B cell (primary cell): ENCODE data around the gene USP34. TPM values are rescaled to one million over a fixed set of nuclear protein-coding genes. Genes with fewer than 3 reads are reported as not detected.

Experiments
- ATAC-seq: fragments of 200-7000 bp; cut with Tn5 transposase; one replicate; pipeline ENCODE4 v1.10.0; 2021; ENCODE audit warnings: low read depth, mild to moderate bottlenecking, moderate number of reproducible peaks, moderate library complexity
- CTCF ChIA-PET: fragments of 350-600 bp; sonication (Branson Sonifier 250); formaldehyde crosslinking; loops from one replicate; lab custom pipeline; 2021; ENCODE audit warnings: antibody characterized with exemption, inconsistent platforms; lab: Charles Lee
- POLR2A ChIA-PET: fragments of 350-600 bp; sonication (Branson Sonifier 250); formaldehyde crosslinking; loops from one replicate; lab custom pipeline; 2021; ENCODE audit warnings: antibody characterized with exemption; lab: Charles Lee
- DNase-seq: peaks from one replicate; pipeline ENCODE4 v3.0.0; 2013
- H2AFZ ChIP-seq: 2 replicates; pipeline ENCODE4 v1.6.1; 2012; ENCODE audit warnings: mild to moderate bottlenecking, low read depth, low read length; ENCODE audit not compliant: insufficient read depth, poor library complexity, severe bottlenecking
- H3K27ac ChIP-seq, 2 donors: 1 replicate in 1 of 2; 2 replicates in 1 of 2; pipeline ENCODE4 v1.5.1; 2012 to 2013; ENCODE audit warnings: low read length in 2 of 2, mild to moderate bottlenecking in 2 of 2, moderate library complexity in 1 of 2
- H3K27me3 ChIP-seq, 4 experiments: fragments of 200-600 bp in 1 of 4; sonication (generic) in 1 of 4; replicated peaks in 1 of 4; 1 replicate in 2 of 4; 2 replicates in 2 of 4; pipeline versions ENCODE4 v1.6.1 to v1.7.0; 2013 to 2016; ENCODE audit warnings: low read length in 3 of 4, mild to moderate bottlenecking in 2 of 4, mixed read lengths in 1 of 4, moderate library complexity in 1 of 4; ENCODE audit not compliant: insufficient read depth in 4 of 4, control insufficient read depth in 3 of 4; ENCODE audit errors: control extremely low read depth in 1 of 4
- H3K36me3 ChIP-seq, 2 experiments: replicated peaks in 1 of 2; 1 replicate in 1 of 2; 2 replicates in 1 of 2; pipeline versions ENCODE4 v1.6.1 to v1.7.1; 2013; ENCODE audit warnings: low read length in 1 of 2; ENCODE audit not compliant: insufficient read depth in 2 of 2, control insufficient read depth in 1 of 2; ENCODE audit errors: control extremely low read depth in 1 of 2, extremely low read depth in 1 of 2
- H3K4me1 ChIP-seq, 2 donors: fragments of 200-600 bp in 1 of 2; sonication (generic) in 1 of 2; 1 replicate in 1 of 2; 2 replicates in 1 of 2; pipeline versions ENCODE4 v1.5.1 to v1.6.1; 2013 to 2017; ENCODE audit warnings: low read length in 2 of 2; ENCODE audit not compliant: control insufficient read depth in 2 of 2, insufficient read depth in 2 of 2
- H3K4me2 ChIP-seq: replicated peaks from 2 replicates; pipeline ENCODE3; 2012; ENCODE audit warnings: mild to moderate bottlenecking, low read depth, low read length; ENCODE audit not compliant: poor library complexity, severe bottlenecking
- H3K4me3 ChIP-seq, 5 experiments: fragments of 200-600 bp in 1 of 5; sonication (generic) in 1 of 5; 1 replicate in 3 of 5; 2 replicates in 2 of 5; pipeline versions ENCODE4 v1.5.1 to v1.7.0; 2011 to 2016; ENCODE audit warnings: low read length in 4 of 5, mild to moderate bottlenecking in 4 of 5, low read depth in 2 of 5, control low read depth in 1 of 5, moderate library complexity in 1 of 5; ENCODE audit not compliant: insufficient read depth in 1 of 5; ENCODE audit errors: control extremely low read depth in 1 of 5, extremely low read depth in 1 of 5
- H3K79me2 ChIP-seq: fragments of 200-600 bp; sonication (generic); one replicate; pipeline ENCODE4 v1.6.0; 2016; ENCODE audit warnings: low read length; ENCODE audit not compliant: control insufficient read depth, insufficient read depth
- H3K9ac ChIP-seq: fragments of 200-600 bp; sonication (generic); 2 replicates; pipeline ENCODE4 v1.6.1; 2017; ENCODE audit warnings: mild to moderate bottlenecking, low read length, moderate library complexity
- H3K9me3 ChIP-seq, 3 donors: one replicate each; pipeline versions ENCODE4 v1.6.1 to v1.7.1; 2013; ENCODE audit warnings: low read length in 2 of 3; ENCODE audit not compliant: control insufficient read depth in 2 of 3, insufficient read depth in 1 of 3; ENCODE audit errors: control extremely low read depth in 1 of 3
- H4K20me1 ChIP-seq: 2 replicates; pipeline ENCODE4 v1.6.0; 2012; ENCODE audit warnings: mild to moderate bottlenecking, low read length; ENCODE audit not compliant: insufficient read depth, control insufficient read depth, poor library complexity, severe bottlenecking
- H3K27ac Mint-ChIP-seq: one replicate; pipeline ENCODE4 v1.8.0; 2021; ENCODE audit warnings: mixed read lengths
- H3K27me3 Mint-ChIP-seq: one replicate; pipeline ENCODE4 v1.8.0; 2021; ENCODE audit warnings: mixed read lengths
- H3K4me1 Mint-ChIP-seq: one replicate; pipeline ENCODE4 v1.8.0; 2021; ENCODE audit warnings: mixed read lengths
- H3K4me3 Mint-ChIP-seq: one replicate; pipeline ENCODE4 v1.8.0; 2021; ENCODE audit warnings: mixed read lengths
- H3K9me3 Mint-ChIP-seq: one replicate; pipeline ENCODE4 v1.8.0; 2022; ENCODE audit warnings: mixed read lengths; ENCODE audit not compliant: insufficient read depth
- CTCF ChIP-seq: fragments of 200-600 bp; IDR thresholded peaks from one replicate; pipeline ENCODE4 v1.8.0; 2022; ENCODE audit warnings: antibody characterized with exemption, mild to moderate bottlenecking
- EZH2 ChIP-seq: IDR thresholded peaks from 2 replicates; pipeline ENCODE4 v1.6.1; 2012; ENCODE audit warnings: borderline replicate concordance, low read depth, mild to moderate bottlenecking, moderate library complexity, low read length; ENCODE audit not compliant: insufficient read depth, poor library complexity, severe bottlenecking
- WGBS: methylation state at CpG from one replicate; pipeline ENCODE4 v1.1.5; 2013; ENCODE audit warnings: missing lambda C conversion rate; ENCODE audit not compliant: insufficient coverage; 5-methylcytosine and 5-hydroxymethylcytosine counted together
- intact Hi-C: fragments of 100-400 bp; cut with micrococcal nuclease; formaldehyde crosslinking; loops from one replicate; pipeline ENCODE4 v1.10.0; 2022
- polyA plus RNA-seq: library from polyadenylated mRNA; depleted of rRNA; stranded (reverse); fragments of >200 nt; gene quantifications from 2 replicates; pipeline ENCODE4 v1.2.3, GENCODE V29; 2012
- total RNA-seq, 2 donors: library from RNA; stranded (reverse); fragments of 120-200 nt in 1 of 2; gene quantifications; 1 replicate in 1 of 2; 2 replicates in 1 of 2; pipeline versions ENCODE4 v1.2.3 to v1.2.4, GENCODE V29; 2013 to 2022

Gene USP34
- total and polyA plus RNA-seq, 2 donors (not counting 1 experiment from before 2014, with no cell fraction given) = 70.3 to 311 TPM

GRCh38 chr2:61439241-61440002, 31.5 kb downstream of the USP34 start:
- H3K4me2 ChIP-seq = no peak overlapping the region
- no peak overlapping the region for H3K4me3 ChIP-seq
- H3K9ac ChIP-seq = no peak overlapping the region
- no peak overlapping the region for H2AFZ ChIP-seq
- Mint-ChIP-seq H3K9me3 (peaks cover 8% of the 10 kb centered on the region), H3K27me3 (no peaks in the 10 kb centered on the region), H3K4me3 (peak overlapping the region; percentile 9), H3K27ac (peak overlapping the region; percentile 47), H3K4me1 (peaks cover 81% of the 10 kb centered on the region)
- ChIA-PET CTCF (interaction anchor here (0.7 to 5.2 kb wide), 3 partner anchors 11 to 14 kb away, joined by 3 to 29 read pairs (median 3); no protein-coding TSS in a partner anchor), POLR2A (interaction anchor here (0.6 to 0.7 kb wide), 2 partner anchors 14 to 120 kb away, joined by 3 to 14 read pairs; no protein-coding TSS in a partner anchor)
- no peaks in the 10 kb centered on the region for H3K36me3 ChIP-seq
- no peak overlapping the region for H3K27ac ChIP-seq
- H3K79me2 ChIP-seq = peaks cover 99% of the 10 kb centered on the region
- peaks cover 57 to 59% of the 10 kb centered on the region in 2 donors for H3K4me1 ChIP-seq
- no peak for TF ChIP-seq EZH2
- TF ChIP-seq CTCF = no peak
- no peak for ATAC-seq
- WGBS = 94% methylated on average over 7 of the region's 7 CpGs
- H3K9me3 ChIP-seq = peaks cover 0 to 22% (median 4%) of the 10 kb centered on the region in 3 donors
- H3K27me3 ChIP-seq = no peaks in the 10 kb centered on the region
- DNase-seq = no peak
- intact Hi-C loops = no loop called here
- peaks cover 77% of the 10 kb centered on the region for H4K20me1 ChIP-seq

GRCh38 chr2:61438670-61439069, 32.2 kb downstream of the USP34 start:
- Histone ChIP-seq H3K4me3 (no peak overlapping the region), H4K20me1 (peaks cover 78% of the 10 kb centered on the region), H3K9me3 (peaks cover 0 to 22% (median 4%) of the 10 kb centered on the region in 3 donors), H3K4me2 (no peak overlapping the region), H3K79me2 (peaks cover 99% of the 10 kb centered on the region), H3K4me1 (peaks cover 57 to 61% of the 10 kb centered on the region in 2 donors), H3K27ac (peak overlapping the region in 1 of 2 donors; percentile 34), H3K36me3 (no peaks in the 10 kb centered on the region), H3K9ac (no peak overlapping the region), H2AFZ (no peak overlapping the region), H3K27me3 (no peaks in the 10 kb centered on the region)
- H3K4me1 Mint-ChIP-seq = peaks cover 82% of the 10 kb centered on the region
- ChIA-PET CTCF (interaction anchor here (0.7 to 5.2 kb wide), 3 partner anchors 10 to 14 kb away, joined by 3 to 29 read pairs (median 3); no protein-coding TSS in a partner anchor), POLR2A (interaction anchor here (0.6 to 0.7 kb wide), 3 partner anchors 14 to 121 kb away, joined by 3 to 14 read pairs (median 3); no protein-coding TSS in a partner anchor)
- peak overlapping the region; percentile 26 for H3K4me3 Mint-ChIP-seq
- intact Hi-C loops = no loop called here
- DNase-seq = no peak
- H3K9me3 Mint-ChIP-seq = peaks cover 7% of the 10 kb centered on the region
- peak overlapping the region; percentile 47 for H3K27ac Mint-ChIP-seq
- no peak for ATAC-seq
- TF ChIP-seq CTCF (no peak), EZH2 (no peak)
- no peaks in the 10 kb centered on the region for H3K27me3 Mint-ChIP-seq
